Kidney (tissue), 14 donors: ENCODE measurements around the gene FKBP3. TPM values are rescaled to one million over a fixed set of nuclear protein-coding genes. Genes with fewer than 3 reads are reported as not detected.

Experiments used
- DNase-seq, 5 donors: peaks; one replicate each; pipeline ENCODE4 v3.0.0-alpha.2; 2013 to 2020
- FAIRE-seq: peaks from 2 replicates; lab custom pipeline; 2012; peaks lifted over from hg19 to GRCh38; lab: Jason Lieb, UNC
- H3K27ac ChIP-seq, 2 donors: one replicate each; pipeline ENCODE4 v1.7.0; 2013; ENCODE audit warnings: low read depth in 2 of 2, low read length in 2 of 2, inconsistent platforms in 1 of 2
- H3K27me3 ChIP-seq: one replicate; pipeline ENCODE4 v1.7.1; 2013; ENCODE audit warnings: low read length, inconsistent platforms; ENCODE audit not compliant: control insufficient read depth, insufficient read depth
- H3K36me3 ChIP-seq, 3 donors: one replicate each; pipeline versions ENCODE4 v1.7.0 to v1.7.1; 2013; ENCODE audit warnings: low read length in 3 of 3, control low read depth in 1 of 3, inconsistent platforms in 1 of 3; ENCODE audit not compliant: insufficient read depth in 3 of 3, control insufficient read depth in 2 of 3
- H3K4me1 ChIP-seq, 3 donors: one replicate each; pipeline versions ENCODE4 v1.7.0 to v1.7.1; 2013; ENCODE audit warnings: low read length in 3 of 3, inconsistent platforms in 1 of 3, low read depth in 1 of 3; ENCODE audit not compliant: control insufficient read depth in 2 of 3, insufficient read depth in 2 of 3
- H3K4me3 ChIP-seq, 3 donors: one replicate each; pipeline versions ENCODE4 v1.7.0 to v1.8.1; 2013; ENCODE audit warnings: low read length in 3 of 3, control low read depth in 1 of 3, inconsistent platforms in 1 of 3
- H3K9ac ChIP-seq, 3 donors: one replicate each; pipeline versions ENCODE4 v1.7.0 to v1.7.1; 2013; ENCODE audit warnings: low read length in 3 of 3, control low read depth in 1 of 3, inconsistent platforms in 1 of 3
- H3K9me3 ChIP-seq, 3 donors: one replicate each; pipeline versions ENCODE4 v1.7.0 to v1.7.1; 2013; ENCODE audit warnings: low read length in 3 of 3, control low read depth in 1 of 3, inconsistent platforms in 1 of 3; ENCODE audit not compliant: control insufficient read depth in 2 of 3, insufficient read depth in 1 of 3
- intact Hi-C: fragments of 100-400 bp; cut with DNase I; formaldehyde crosslinking; loops from one replicate; pipeline ENCODE4 v1.11.1; 2022
- polyA plus RNA-seq: library from polyadenylated mRNA; stranded (reverse); fragments of 350-450 nt; fragmentation: Illumina TruSeq; extraction: RNeasy Lipid Tissue Mini Kit (QIAGEN cat#74804); gene quantifications from one replicate; pipeline ENCODE4 v1.2.3, GENCODE V29; 2014; ENCODE audit warnings: low read depth, low replicate concordance; ENCODE audit not compliant: insufficient read depth
- total RNA-seq: library from RNA; stranded (reverse); fragmentation: NEBNext Ultra II Directional; extraction: Animal tissue kit (Norgen Biotek cat#: 25700); gene quantifications from one replicate; pipeline ENCODE4 v1.2.1, GENCODE V29; 2021
- TF ChIP-seq, protein P1 (sequence below): IDR thresholded peaks from 3 replicates; pipeline ENCODE4 v1.5.1; 2012; ENCODE audit warnings: mild to moderate bottlenecking, moderate library complexity, borderline replicate concordance; ENCODE audit not compliant: insufficient read depth; ENCODE audit errors: extremely low read depth
- donor health status: control.
- donor health status: control.
- donor health status: control.
- donor health status: control.
- donor health status: control.
- donor health status: DM: yes; HTN: yes; CAD: no.
- donor health status: Normal renal cell carcinoma (clear cell type).

The FKBP3 gene
- total and polyA plus RNA-seq, 2 donors from 2014 or later, result 52.7 to 122 TPM

DNA sequence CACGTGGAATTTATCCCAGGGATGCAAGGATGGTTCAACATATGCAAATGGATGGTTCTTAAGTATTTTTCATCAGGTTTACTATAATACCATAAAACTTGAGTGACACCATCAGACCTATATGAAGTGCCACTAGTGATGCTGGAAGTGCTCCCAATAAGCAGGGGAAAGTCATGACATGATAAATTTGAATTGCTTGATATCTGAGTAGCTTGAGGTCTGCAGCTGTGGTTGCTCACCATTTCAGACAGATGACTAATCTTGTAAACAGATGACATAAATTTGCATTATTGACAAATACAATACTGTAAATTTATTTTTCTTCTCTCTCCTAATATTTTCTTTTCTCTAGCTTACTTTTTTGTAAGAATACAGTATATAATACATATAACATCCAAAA, 64.1 kb downstream of the FKBP3 start:
- H3K4me3 ChIP-seq, result no peak overlapping the region
- TF ChIP-seq, protein P1, sequence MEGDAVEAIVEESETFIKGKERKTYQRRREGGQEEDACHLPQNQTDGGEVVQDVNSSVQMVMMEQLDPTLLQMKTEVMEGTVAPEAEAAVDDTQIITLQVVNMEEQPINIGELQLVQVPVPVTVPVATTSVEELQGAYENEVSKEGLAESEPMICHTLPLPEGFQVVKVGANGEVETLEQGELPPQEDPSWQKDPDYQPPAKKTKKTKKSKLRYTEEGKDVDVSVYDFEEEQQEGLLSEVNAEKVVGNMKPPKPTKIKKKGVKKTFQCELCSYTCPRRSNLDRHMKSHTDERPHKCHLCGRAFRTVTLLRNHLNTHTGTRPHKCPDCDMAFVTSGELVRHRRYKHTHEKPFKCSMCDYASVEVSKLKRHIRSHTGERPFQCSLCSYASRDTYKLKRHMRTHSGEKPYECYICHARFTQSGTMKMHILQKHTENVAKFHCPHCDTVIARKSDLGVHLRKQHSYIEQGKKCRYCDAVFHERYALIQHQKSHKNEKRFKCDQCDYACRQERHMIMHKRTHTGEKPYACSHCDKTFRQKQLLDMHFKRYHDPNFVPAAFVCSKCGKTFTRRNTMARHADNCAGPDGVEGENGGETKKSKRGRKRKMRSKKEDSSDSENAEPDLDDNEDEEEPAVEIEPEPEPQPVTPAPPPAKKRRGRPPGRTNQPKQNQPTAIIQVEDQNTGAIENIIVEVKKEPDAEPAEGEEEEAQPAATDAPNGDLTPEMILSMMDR, result no peak
- DNase-seq (no peak), FAIRE-seq (no peak)
- no peaks in the 10 kb centered on the region for H3K27me3 ChIP-seq
- intact Hi-C loops, result no loop called here
- H3K9ac ChIP-seq, result no peak overlapping the region
- no peaks in the 10 kb centered on the region for H3K4me1 ChIP-seq
- no peak overlapping the region for H3K27ac ChIP-seq
- no peaks in the 10 kb centered on the region for H3K9me3 ChIP-seq
- peaks cover 0 to 5% (median 2%) of the 10 kb centered on the region in 3 donors for H3K36me3 ChIP-seq

DNA sequence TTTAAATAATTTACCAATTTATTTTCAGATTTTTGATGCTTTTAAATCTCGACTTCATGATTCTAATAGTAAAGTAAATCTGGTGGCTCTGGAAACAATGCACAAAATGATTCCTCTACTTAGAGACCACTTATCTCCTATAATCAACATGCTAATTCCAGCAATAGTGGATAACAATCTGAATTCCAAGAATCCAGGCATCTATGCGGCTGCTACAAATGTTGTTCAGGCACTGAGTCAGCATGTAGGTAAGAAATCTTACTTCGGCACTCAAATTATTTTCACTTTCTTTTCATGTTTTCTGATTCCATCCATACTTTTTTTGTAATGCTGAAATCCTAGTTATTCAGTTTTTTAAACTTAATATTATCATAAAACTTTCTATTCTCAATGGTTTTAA, 65.9 kb downstream of the FKBP3 start:
- no peak overlapping the region for H3K4me3 ChIP-seq
- H3K9me3 ChIP-seq, result no peaks in the 10 kb centered on the region
- no peak overlapping the region for H3K27ac ChIP-seq
- TF ChIP-seq, protein P1, result no peak
- no peaks in the 10 kb centered on the region for H3K4me1 ChIP-seq
- intact Hi-C loops, result no loop called here
- H3K9ac ChIP-seq, result no peak overlapping the region
- H3K27me3 ChIP-seq, result no peaks in the 10 kb centered on the region
- H3K36me3 ChIP-seq, result peaks cover 0 to 3% (median 2%) of the 10 kb centered on the region in 3 donors
- DNase-seq (no peak), FAIRE-seq (no peak)

DNA sequence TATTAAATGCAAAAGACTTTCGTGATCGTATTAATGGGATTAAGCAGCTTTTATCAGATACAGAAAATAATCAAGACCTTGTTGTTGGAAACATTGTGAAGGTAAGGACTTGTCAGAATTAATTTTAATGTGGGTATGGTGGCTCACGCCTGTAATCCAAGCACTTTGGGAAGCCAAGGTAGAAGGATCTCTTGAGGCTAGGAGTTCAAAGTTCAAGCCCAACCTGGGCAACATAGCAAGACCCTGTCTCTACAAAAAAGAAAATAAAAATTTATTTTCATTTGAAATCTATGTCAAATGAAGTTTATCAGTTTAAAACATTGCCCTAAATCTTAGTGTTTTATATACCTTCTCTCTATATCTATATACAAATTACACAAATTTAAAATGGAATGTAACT, 67.6 kb downstream of the FKBP3 start:
- intact Hi-C loops, result no loop called here
- Histone ChIP-seq H3K36me3 (peaks cover 0 to 2% (median 0%) of the 10 kb centered on the region in 3 donors), H3K4me1 (no peaks in the 10 kb centered on the region), H3K9ac (no peak overlapping the region), H3K9me3 (no peaks in the 10 kb centered on the region), H3K27me3 (no peaks in the 10 kb centered on the region), H3K27ac (no peak overlapping the region), H3K4me3 (no peak overlapping the region)
- DNase-seq (no peak), FAIRE-seq (no peak)
- TF ChIP-seq, protein P1, result no peak

DNA sequence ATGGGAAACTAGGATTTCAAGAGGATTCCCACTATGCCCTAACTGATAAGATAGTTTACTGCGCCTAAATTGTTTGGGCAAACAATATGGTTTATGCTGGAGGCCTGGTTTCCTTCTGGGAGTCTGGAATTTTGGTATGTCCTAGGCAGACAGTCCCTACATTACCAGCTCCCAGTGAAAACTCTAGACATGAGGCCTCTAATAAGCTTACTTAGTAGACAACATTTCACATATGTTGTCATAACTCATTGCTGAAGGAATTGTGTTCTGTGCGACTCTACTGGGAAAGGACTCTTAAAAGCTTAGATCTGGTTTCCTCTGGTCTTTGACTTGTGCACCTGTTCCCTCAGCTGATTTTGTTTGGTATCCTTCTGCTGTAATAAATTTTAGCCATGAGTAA, 68.3 kb downstream of the FKBP3 start:
- no peaks in the 10 kb centered on the region for H3K9me3 ChIP-seq
- no peak for FAIRE-seq
- intact Hi-C loops, result no loop called here
- no peak overlapping the region for H3K27ac ChIP-seq
- peaks cover 0 to 2% (median 0%) of the 10 kb centered on the region in 3 donors for H3K36me3 ChIP-seq
- DNase-seq, result no peak
- H3K4me3 ChIP-seq, result no peak overlapping the region
- no peaks in the 10 kb centered on the region for H3K4me1 ChIP-seq
- H3K9ac ChIP-seq, result no peak overlapping the region
- TF ChIP-seq, protein P1, result no peak
- no peaks in the 10 kb centered on the region for H3K27me3 ChIP-seq
